GM03348 (cell line): ENCODE measurements around the gene USH1G.
"Not testable (repeated sequence)": the region's sequence is repeated elsewhere in the genome, so short reads cannot be mapped to it uniquely, and the experiment has no call there.

ENCODE experiments used
- DNase-seq: peaks from one replicate; pipeline ENCODE4 v3.0.0; 2012; ENCODE audit warnings: low spot score

USH1G gene

DNA sequence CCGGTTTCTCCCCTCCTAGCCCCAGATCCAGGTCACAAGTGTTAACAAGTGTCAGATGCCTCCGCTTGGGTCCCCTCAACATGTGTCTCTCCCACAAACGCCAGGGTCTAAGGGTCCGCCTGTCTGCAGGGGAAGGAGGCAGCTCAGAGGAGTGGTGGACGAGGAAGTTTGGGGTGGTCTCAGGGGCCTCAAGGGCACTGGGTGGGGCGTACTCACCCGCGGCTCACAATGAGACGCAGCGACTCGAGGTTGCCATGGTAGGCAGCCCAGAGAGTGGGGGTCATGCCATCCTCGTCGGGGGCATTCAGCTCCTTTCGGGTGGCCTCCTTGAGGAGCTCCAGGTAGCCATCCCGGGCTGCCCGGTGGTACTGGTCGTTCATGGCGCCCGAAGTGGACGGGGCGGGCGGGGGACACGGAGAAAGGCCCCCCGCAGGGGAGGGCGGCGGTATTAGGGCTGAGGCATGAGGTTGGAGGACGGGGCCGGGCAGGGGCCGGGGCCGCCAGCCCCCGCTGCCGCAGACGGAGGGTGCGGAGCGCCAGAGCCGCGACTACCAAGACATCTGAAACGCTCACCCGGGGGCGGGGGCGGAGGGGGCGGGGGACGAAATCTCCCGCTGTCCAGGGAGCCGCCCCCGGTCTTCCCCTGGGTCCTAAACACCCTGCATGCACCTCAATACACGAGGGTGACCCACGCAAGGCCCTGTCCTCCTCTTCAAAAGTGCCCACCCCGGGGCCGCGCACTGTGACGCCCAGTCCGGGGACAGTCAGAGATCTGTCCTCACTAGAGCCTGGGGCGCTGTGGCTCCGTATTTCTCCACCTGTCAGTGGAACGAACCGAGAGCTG is at the start of gene USH1G:
Gene USH1G, minus strand, starts transcription at position 562 of the 844 bp plus-strand sequence. Its CDS starts 182 bp downstream, at position 380.
- peak; percentile 55 for DNase-seq

GRCh38 chr17:74972107-74972972 is 49.3 kb upstream of the USH1G start, which contains the start of gene HID1:
HID1 (minus strand) TSS chr17:74972759; CDS start chr17:74972656, 103 bp downstream.
- peak; percentile 68 for DNase-seq

DNA sequence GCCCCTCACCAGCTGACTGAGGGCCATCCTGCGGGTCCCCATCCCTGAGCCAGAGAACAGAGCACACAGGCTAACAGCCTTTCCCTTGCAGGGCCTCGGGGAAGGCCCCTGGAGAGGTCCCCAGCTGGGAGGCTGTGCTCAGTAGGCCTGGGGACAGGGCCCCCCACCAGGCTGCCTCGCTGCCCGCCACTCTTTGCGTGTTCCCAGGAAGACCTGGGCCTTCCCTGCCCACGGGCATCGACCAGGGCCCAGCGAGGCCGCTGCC is 48.7 kb upstream of the USH1G start:
- DNase-seq: no peak

DNA sequence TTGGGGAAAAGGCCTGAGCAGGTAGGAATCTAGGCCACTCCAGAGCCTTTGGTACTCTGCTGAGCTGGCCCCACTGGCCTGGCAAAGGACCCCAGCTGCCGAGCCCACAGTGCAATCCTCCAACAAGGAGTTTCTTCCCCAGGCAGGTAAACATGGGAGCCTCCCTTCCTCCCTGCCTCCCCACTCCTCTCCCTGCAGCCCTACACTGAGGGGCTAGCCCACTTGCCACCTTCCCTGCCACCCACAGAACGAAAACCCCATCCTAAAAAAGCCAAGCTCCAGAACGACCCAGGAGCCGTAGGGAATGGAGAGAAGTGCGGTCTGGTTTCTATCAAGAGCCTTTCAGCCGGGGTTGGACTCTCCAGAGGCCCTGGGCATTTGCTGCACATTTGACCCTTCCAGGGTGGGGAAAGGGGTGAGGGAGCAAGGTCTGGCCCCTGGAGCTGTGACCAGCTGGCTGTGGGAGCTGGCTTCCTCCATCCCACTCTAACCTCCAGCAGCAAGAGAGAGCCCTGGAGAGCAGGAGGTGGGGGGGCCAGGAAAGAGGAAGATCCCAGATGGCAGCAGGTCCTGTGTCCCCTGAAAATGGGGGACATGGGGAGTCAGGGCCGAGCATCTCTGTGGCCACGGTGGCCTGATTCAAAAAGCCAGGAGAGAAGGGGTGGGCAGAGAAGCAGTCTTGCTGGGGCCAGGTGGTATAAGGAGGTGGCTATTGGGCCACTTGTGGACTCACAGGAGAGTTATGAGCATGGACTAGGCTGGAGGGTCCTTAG is 48.2 kb upstream of the USH1G start:
- DNase-seq: no peak

DNA sequence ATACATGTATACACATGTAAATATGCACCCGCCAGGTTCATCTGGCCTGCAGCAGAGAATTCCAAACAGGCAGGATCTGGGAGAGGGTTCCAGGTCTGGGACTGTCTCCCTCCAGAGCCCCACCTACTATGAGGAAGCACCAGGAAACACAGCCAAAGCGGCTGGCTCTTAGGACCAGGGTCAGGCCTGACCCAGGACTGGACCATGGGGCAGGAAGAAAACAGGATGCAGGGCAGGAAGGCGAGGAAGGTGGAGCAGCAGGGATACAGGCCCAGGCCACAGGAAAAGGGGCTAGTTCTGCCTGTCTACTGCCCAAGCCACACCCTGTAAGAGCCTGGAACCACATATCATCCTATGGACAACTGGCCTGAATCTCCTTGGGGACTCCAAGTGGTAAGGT is 47.3 kb upstream of the USH1G start:
- DNase-seq: no peak

DNA sequence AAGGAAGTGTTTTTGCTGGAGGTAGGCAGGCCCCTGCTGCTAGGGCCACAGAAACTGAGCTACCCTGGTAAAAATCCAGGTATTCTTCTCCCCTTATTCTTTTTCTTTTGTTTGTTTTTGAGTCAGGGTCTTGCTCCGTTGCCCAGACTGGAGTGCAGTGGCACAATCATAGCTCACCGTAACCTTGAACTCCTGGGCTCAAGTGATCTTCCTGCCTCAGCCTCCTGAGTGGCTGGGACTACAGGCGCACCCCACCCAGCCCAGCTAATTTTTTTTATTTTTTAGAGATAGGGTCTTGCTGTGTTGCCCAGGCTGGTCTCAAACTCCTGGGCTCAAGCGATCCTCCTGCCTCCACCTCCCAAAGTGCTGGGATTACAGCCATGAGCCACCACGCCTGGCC is 46.4 kb upstream of the USH1G start:
- not testable (repeated sequence) for DNase-seq

DNA sequence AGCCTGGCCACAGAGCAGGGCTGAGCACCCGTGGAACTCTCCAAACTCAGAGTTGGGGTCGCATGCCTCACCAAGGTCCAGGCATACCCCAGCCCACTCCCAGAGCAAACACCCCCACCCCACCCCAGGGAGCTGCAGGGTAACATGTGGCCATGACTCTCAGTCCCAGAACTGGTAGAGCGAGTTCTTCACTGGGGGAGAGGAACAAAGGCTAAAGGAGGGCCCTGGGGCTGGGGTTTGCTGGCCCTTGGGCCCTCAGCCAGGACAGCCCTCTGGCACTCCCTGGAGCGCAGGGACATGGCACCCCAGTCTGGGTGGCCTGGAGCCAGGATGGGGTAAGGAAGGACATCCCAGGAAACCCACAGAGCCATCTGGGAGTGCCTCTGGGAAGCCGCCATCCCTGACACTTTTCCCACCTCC is 45.3 kb upstream of the USH1G start:
- no peak for DNase-seq

GRCh38 chr17:74964988-74965622 is 42.0 kb upstream of the USH1G start:
- no peak for DNase-seq

GRCh38 chr17:74964246-74964761 is 41.2 kb upstream of the USH1G start:
- no peak for DNase-seq

DNA sequence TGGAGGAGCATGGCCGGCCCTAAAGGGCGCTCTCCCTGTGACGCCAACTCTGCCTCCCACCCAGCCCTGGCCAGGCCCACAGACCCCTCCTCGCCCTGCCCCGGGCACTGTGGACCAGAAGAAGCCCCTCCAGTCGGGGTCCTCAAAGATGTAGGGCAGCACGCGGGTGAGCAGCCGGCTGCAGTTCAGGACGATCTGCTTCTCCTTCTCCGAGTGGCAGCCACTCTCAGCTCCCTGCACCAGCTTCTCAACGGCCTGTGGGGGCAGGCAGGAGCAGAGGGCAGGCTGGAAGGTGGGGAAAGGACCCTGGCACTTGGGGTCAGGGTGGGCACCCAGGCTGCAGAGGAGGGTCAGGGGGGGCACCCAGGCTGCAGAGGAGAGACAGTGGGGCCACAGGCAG is 40.6 kb upstream of the USH1G start:
- DNase-seq: no peak

DNA sequence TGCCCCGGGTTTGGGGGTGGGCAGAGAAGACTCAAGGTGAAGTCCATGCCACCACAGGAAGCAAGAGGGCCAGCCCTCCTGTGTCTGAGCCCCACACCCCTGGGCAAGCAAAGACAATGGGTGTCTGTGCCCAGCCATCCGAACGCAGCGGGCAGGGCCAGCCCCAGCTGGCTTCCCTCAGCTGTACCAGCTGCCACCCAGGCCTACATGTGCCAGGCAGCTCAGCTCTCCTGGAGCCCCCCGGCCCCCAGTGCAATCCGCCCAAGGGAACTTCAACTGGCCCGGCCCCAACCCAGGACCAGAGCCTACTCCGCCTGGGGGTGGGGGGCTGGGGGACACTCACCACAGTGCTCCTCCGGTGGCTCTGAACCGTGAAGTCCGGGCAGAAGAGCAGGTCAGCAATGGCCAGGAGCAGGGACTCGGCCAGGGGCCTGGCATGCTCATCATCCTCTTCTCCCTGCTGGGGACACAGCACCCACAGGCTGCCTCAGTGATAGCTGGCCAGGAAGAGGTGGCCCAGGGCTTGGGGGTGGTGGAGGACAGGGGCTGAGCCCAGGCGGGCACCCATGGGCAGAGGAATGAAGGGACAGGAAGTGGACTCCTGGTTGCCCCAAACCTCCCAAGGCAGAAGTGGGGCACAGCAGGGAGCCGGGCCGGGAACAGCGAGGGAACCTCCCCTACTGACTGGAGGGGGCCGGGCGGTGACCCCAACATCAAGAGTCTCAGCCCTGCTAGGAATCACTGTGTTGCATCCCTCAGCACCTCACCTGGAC is 39.8 kb upstream of the USH1G start:
- no peak for DNase-seq

DNA sequence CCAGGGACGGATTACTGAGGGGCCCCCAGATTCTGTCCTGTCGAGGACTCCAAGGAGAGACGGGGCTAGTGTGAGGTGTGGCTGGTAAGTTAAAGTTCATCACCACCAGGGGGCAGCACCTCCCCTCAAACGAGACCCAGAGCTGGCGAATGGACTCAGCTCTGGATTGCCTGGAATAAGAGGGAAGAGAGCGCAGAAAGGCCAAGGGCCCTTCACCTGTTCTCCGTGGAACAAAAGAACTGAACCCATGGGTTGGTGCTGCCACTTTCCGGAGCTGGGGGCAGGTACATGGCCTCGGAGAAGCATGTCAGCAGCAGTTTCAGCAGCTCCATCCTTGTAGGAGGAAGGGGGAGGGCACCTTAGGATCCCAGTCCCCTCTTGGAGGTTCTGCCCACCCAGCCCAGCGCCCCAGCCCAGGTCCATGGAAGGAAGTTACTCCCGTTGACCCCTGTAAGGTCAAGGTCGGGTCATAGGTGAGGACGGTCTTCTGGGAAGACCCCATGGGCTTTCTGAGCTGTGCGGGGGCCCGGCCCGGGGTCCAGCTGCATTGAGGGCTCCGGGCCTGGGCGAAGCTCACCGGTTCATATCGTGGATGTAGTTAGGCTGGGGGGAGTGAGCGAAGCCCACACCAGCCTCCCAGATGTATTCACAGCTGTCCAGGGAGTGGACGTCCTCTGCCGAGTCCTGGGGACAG is 38.7 kb upstream of the USH1G start:
- peak; percentile 94 for DNase-seq

GRCh38 chr17:74960570-74961342 is 37.7 kb upstream of the USH1G start:
- peak; percentile 51 for DNase-seq

DNA sequence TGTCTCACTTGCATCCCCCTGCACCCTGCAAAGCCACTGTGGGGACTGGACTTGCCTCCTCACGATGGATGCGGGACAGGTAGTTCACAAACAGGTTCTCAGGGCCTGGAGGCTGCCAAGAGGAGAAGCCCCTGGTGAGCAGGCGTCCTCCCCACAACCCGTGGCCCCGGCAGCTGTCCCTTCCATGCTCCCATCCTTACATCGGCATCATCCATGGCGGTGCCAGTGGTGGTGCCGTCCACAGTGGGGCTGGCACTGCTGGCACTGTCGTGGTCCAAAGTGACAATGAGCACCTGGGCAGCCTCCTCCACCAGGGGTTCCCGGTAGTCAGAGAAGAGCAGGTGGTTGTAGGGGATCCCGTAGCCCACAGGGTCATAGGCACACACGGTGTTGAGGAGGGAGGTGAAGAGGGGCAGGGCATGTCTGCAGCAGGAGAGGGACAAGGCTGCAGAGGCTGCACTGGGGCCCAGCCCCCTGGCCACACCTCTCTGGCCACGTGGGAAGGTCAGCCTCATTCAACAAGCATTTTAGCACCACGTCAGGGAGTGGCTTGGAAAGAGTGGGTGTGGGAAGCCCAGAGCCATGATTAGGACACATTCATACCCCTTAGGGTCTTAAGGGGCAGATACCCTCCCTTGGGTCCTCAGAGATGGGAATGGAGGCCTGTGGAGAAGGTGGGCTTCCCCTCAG is 36.9 kb upstream of the USH1G start:
- peak; percentile 63 for DNase-seq

DNA sequence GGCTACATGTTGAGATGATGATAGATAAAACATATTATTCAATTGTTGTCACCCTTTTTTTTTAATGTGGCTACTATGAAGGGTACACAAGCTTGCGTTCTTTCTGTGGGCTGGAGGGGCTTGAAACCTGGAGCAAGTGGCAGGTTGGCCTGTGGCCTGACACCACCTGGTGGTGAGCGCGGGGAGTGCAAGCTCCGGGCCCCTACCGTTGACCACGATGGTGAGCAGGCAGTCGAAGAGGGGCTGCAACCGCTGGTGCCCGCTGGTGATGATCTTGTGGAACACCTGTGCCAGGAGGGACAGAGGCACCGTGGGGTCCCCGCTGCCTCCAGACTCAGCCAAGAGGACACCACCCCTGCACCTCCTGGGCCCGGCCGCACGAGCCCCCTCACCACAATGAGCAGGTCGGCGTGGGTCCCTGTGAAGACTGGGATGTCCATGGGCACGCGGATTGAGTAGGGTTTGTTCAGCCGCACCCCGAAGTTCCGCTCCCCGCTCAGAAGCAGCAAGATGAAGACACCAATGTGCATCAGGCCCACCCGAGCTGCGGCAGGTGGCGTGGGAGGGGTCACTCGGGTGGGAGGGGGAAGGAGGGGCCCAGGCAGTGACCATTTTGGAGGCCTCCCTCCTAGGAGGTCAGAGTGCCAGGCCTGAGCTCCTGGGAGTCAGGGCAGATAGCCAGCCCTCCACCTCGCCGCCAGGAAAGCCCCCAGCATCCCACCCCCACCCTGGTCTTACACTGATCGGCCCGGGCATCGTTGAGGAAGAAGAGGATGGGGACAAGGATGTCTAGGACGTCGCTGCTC is 35.1 kb upstream of the USH1G start:
- DNase-seq: peak; percentile 90

DNA sequence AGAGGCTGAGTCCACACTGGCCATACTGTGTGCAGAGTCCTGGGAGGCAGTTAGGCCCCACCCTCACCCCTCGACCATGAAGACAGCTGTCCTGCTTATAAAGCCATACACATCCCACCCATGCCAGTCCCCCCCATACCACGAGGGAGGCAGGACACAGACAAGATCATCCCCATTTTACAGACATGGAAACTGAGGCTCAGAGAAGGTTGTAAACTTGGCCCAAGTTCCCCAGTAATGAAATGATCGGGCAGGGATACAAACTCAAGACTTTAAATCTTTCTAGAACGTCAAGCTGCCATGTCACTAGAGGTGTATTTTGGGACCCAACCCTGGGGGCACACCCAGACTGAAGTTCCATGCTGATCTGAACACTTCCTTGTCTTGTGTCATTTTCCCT is 33.0 kb upstream of the USH1G start:
- DNase-seq: no peak

DNA sequence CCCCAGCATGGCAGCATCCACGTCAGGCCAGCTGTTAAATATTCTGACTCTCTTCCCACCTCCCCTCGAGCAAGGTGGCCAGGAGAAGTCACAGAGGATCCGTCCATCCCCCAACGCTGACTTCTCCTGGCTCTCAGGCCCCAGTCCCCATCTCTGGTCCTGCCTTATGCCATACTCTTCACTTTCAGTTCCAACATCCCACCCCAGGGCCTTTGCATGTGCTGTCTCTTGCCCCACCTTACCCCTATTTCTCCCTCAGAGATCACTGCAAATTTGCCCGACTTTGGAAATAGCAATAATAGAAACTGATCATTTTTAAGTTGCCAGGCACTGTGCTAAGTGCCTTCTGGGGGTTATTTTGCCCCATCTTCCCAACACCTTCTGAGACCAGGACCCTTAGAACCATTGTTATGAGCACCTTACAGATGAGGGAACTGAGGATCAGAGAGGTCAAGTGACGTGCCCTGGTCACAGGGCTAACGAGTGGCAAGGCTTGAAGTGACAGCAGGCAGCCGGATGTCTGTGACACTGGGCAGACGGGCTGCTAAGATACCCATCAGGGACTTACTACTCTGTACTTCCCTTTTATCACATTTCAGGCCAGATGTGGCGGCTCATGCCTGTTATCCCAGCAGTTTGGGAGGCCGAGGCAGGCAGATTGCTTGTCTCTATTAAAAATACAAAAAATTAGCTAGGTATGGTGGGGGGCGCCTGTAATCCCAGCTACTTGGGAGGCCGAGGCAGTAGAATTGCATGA is 31.8 kb upstream of the USH1G start:
- no peak for DNase-seq
